ENCODE results near the gene CFAP58.

CFAP58 gene

GRCh38 chr10:104492329-104492940 is 138.8 kb downstream of the CFAP58 start:
- no peak for DNase-seq

- DNase-seq = no peak
These were observed 144.9 kb downstream of the CFAP58 start for GRCh38 chr10:104498347-104499081.

GRCh38 chr10:104501449-104501848 is 147.8 kb downstream of the CFAP58 start:
- no peak for DNase-seq

- no peak for DNase-seq
These were observed 148.4 kb downstream of the CFAP58 start for GRCh38 chr10:104501864-104502579.

GRCh38 chr10:104502907-104503306 is 149.3 kb downstream of the CFAP58 start:
- DNase-seq = no peak

Data from activated CD4-positive, alpha-beta T cell treated with anti-CD3 and anti-CD28 coated beads, Interleukin-2, amount 50 U/mL, for 4 hours (primary cell).